ENCODE data around the gene ZP2.

DNA sequence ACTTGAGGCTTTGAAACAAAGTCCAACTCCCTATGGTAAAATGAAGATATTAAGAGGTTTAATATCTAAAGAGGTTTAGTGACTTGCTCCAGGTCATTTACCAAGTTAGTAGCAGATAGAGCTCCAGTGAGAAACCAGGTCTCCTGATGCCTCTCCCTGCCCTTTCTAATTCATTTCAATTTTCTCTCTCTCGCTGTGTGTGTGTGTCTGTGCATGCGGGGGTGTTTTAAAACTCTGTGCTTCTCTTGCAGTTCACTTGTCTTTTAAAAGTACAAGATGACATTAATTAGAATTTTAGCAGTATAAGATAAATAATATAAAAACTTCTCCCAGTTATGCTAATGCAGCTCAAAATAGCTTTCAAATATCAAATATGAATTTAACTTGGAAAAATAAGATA is 8.2 kb upstream of the ZP2 start:
- TF ChIP-seq, protein P1, sequence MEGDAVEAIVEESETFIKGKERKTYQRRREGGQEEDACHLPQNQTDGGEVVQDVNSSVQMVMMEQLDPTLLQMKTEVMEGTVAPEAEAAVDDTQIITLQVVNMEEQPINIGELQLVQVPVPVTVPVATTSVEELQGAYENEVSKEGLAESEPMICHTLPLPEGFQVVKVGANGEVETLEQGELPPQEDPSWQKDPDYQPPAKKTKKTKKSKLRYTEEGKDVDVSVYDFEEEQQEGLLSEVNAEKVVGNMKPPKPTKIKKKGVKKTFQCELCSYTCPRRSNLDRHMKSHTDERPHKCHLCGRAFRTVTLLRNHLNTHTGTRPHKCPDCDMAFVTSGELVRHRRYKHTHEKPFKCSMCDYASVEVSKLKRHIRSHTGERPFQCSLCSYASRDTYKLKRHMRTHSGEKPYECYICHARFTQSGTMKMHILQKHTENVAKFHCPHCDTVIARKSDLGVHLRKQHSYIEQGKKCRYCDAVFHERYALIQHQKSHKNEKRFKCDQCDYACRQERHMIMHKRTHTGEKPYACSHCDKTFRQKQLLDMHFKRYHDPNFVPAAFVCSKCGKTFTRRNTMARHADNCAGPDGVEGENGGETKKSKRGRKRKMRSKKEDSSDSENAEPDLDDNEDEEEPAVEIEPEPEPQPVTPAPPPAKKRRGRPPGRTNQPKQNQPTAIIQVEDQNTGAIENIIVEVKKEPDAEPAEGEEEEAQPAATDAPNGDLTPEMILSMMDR (IDR thresholded peaks at IDR 0.05 in 4 of 5, conservative IDR thresholded peaks at IDR 0.05 in 1 of 5) = no peak
- TF ChIP-seq POLR2A (IDR thresholded peaks at IDR 0.05) = no peak

Data from gastrocnemius medialis (tissue), 4 donors.